Left lobe of liver (tissue), 2 donors: ENCODE measurements around the gene TRIM27. TPM values are rescaled to one million over a fixed set of nuclear protein-coding genes. Genes with fewer than 3 reads are reported as not detected.
A peak's percentile ranks its signal among the peaks of the same experiment; 100 is the strongest.
"Not testable (repeated sequence)": the region's sequence is repeated elsewhere in the genome, so short reads cannot be mapped to it uniquely, and the experiment has no call there.

Experiments
- ATAC-seq: fragments of 200-7000 bp; cut with Tn5 transposase; one replicate; pipeline ENCODE4 v1.9.1; 2020; ENCODE audit warnings: mild to moderate bottlenecking, moderate library complexity
- DNase-seq: peaks from one replicate; pipeline ENCODE4 v3.0.0-alpha.2; 2020; ENCODE audit warnings: low spot score
- total RNA-seq: library from RNA; stranded (reverse); gene quantifications from one replicate; pipeline ENCODE4 v1.2.1, GENCODE V29; 2021
- donor health status: DM: no; HTN: no; CAD: no; lungs with moderate emphysema.
- donor health status: DM: no; HTN: yes; CAD: no.

The TRIM27 gene, protein sequence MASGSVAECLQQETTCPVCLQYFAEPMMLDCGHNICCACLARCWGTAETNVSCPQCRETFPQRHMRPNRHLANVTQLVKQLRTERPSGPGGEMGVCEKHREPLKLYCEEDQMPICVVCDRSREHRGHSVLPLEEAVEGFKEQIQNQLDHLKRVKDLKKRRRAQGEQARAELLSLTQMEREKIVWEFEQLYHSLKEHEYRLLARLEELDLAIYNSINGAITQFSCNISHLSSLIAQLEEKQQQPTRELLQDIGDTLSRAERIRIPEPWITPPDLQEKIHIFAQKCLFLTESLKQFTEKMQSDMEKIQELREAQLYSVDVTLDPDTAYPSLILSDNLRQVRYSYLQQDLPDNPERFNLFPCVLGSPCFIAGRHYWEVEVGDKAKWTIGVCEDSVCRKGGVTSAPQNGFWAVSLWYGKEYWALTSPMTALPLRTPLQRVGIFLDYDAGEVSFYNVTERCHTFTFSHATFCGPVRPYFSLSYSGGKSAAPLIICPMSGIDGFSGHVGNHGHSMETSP
- 34.3 TPM for total RNA-seq

DNA sequence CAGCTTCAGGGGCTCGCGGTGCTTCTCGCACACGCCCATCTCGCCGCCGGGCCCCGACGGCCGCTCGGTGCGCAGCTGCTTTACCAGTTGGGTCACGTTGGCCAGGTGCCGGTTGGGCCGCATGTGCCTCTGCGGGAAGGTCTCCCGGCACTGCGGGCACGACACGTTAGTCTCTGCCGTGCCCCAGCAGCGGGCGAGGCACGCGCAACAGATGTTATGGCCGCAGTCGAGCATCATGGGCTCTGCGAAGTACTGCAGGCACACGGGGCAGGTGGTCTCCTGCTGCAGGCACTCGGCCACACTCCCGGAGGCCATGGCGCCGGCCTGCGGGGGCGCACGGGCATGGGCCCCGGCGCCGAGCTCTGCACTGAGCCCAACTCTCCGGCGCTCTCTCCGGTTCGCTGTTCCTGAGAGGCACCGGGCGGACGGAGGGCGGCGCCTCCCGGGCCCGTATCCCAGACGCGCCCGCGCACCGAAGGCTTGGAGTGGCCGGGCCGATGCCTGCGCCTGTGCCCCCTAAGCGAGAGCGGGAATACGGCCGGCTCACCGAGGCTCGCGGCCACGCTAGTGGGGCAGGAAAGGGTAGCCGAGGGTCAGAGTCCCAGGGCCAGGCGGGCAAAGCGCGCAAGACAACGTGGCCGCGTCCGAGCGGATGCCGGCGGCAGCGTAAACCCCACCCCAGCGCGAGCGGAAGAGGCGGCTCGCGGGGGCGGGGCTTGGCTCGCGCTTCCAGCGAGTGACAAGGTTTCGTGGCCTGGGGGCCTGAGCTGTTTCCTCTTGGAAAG is at the start of gene TRIM27:
TSS of gene TRIM27 (minus strand) at position 668 of the 785 bp plus-strand sequence. CDS start at position 315, 353 bp downstream.
- ATAC-seq (peak; percentile 93), DNase-seq (peak; percentile 96)

DNA sequence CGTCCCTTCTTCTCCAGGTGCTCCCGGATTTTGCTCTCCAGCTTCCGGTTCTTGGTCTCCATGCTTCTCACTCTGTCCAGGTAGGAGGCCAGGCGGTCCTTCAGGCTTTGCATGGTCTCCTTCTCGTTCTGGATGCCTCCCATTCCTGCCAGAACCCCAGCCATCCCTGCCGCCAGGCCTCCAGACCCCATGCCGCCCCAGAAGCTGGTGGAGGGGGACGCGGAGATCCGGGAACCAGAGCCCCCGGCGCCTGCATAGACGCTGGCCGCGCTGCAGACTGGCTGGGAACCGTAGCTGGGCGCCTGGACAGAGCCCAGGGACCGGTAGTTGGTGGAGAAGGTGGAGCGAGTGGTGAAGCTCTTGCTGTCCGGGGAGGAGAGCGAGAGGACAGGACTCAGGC is 46.3 kb upstream of the TRIM27 start:
- DNase-seq, ATAC-seq: not testable (repeated sequence)

DNA sequence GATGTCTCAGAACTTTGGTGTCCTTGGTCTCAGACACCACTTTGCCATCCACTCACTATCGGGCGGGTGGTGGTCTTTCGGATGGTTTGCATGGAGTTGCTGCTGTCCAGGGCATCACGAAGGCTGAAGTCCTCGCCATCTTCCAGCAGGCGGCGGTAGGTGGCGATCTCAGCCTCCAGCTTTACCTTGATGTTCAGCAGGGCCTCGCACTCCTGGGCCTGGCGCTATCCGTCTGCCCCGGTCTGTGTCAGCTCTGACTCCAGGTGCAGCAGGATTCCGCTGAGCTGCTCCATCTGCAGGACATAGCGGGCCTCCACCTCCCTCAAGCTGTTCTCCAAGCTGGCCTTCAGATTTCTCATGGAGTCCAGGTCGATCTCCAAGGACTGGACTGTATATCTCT is 45.3 kb upstream of the TRIM27 start:
- ATAC-seq, result no peak
- DNase-seq, result no peak

DNA sequence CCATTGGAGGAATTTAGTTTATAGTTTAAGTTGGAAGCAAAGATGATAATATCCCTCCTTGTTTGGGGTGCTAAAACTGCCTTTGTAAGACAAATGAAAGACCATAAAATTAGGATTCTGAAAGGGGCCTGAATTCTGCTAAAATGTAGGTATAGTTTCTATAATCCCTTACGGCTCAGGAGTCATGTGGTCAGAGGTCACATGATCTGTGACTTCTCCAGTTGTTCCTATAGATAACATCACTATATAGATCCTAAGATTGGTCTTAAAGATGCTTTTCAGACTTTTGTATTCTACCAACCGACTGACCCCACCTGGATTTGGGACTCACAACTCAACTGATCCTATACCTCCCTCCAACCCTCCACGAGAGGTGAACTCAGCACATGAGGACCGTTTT is 44.7 kb upstream of the TRIM27 start:
- ATAC-seq (no peak), DNase-seq (no peak)

DNA sequence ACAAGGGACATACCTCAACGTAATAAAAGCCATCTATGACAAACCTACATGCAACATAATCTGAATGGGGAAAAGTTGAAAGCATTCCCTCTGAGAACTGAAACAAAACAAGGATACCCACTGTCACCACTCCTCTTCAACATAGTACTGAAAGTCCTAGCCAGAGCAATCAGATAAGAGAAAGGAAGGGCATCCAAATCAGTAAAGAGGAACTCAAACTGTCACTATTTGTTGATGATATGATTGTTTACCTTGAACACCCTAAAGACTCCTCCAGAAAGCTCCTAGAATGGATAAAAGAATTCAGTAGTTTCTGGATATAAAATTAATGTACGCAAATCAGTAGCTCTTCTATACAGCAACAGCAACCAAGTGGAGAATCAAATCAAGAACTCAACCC is 41.9 kb upstream of the TRIM27 start:
- DNase-seq, result no peak
- no peak for ATAC-seq

DNA sequence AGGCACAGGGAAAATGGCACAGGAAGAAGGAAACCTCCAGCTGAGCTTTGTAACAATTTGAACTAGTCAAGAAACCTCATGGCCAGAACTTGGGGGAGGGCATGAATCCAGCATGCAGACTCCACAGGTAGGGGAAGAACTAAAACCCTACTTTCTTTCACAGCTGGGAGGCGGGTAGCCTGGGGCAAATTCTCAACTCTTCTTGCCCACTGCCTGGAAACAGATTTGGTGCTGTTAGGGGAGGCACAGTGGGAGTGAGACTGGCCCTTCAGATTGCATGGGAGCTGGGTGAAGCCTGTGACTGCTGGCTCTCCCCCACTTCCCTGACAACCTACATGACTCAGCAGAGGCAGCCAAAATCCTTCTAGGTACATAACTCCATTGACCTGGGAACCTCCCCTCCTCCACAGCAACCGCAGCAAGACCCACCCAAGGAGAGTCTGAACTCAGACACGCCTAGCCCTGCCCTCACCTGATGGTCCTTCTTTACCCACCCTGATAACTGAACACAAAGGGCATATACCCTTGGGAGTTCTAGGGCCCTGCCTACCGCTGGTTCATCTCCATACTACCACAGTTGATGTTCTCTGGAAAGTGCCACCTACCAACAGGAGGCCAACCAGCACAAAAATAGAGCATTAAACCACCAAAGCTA is 37.2 kb upstream of the TRIM27 start:
- DNase-seq (no peak), ATAC-seq (no peak)

DNA sequence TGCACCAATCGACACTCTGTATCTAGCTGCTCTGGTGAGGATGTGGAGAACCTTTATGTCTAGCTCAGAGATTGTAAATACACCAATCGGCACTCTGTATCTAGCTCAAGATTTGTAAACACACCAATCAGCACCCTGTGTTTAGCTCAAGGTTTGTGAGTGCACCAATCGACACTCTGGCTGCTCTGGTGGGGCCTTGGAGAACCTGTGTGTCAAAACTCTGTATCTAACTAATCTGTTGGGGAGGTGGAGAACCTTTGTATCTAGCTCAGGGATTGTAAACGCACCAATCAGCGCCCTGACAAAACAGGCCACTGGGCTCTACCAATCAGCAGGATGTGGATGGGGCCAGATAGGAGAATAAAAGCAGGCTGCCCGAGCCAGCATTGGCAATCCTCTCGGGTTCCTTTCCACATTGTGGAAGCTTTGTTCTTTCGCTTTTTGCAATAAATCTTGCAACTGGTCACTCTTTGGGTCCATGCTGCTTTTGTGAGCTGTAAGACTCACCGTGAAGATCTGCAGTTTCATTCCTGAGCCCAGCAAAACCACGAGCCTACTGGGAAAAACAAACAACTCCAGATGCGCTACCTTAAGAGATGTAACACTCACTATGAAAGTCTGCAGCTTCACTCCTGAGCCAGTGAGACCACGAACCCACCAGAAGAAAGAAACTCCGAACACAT is 34.9 kb upstream of the TRIM27 start:
- not testable (repeated sequence) for ATAC-seq, DNase-seq

DNA sequence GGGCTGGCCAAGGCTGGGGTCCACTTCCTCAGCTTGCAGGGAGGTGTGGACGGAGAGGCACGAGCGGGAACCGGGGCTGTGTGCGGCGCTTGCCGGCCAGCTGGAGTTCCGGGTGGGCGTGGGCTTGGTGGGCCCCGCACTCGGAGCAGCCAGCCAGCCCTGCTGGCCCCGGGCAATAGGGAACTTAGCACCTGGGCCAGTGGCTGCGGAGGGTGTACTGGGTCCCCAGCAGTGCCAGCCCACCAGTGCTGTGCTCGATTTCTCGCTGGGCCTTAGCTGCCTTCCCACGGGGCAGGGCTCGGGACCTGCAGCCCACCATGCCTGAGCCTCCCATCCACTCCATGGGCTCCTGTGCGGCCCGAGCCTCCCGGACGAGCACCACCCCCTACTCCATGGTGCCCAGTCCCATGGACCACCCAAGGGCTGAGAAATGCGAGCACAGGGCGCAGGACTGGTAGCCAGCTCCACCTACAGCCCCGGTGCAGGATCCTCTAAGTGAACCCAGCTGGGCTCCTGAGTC is 34.1 kb upstream of the TRIM27 start:
- DNase-seq, result not testable (repeated sequence)

DNA sequence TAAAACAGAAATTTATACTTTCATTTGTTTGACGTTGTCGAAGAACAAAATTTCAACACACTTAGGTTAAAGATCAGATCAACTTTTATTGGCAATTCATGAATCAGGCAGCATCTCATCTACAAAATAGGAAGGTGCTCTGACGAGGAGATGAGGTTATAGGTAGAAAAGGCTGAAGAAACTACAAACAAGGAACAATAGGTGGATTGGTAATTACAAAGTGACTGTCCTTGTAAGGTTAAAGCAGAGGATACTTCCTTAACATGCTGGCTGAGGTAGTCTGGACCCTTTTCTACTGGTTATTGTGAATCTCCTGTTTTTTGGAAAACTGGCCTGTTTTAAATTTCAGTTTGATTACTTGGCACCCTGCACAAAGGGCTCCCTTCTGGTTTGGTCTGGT is 32.5 kb upstream of the TRIM27 start:
- DNase-seq (no peak), ATAC-seq (no peak)

More for the DNA sequence above, 34.1 kb upstream of the TRIM27 start:
- not testable (repeated sequence) for ATAC-seq

DNA sequence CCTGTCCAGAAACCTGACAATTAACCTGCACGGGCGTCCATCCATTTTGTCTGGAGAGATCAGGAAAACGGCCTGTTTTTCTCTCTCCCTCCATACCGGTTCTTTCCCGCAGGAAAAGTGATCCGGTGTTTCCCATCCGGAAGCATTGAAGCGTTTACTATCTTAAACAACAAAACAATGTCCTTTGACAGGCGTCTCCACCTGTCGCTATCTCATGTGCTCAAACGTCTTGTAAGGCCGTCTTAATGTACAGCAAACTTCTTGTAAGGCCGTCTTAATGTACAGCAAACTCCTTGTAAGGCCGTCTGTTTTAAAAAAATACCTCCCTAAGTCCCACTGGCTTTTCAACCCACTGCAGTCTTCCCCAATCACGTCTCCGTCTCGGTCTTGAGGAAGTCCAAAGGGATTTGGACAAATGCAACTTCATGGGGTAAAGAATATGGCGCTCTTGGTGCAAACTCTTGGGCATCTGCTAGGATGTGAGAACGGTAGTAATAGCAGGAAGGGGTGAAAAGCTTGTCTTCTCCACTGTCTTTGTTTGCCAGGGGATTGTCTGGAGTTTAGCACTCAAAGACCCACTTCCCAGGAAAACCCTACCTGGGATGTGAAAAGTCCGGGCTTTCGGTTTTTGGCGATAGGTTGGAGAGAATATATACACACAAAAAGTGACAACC is 29.9 kb upstream of the TRIM27 start:
- DNase-seq (no peak), ATAC-seq (peak; percentile 43)

DNA sequence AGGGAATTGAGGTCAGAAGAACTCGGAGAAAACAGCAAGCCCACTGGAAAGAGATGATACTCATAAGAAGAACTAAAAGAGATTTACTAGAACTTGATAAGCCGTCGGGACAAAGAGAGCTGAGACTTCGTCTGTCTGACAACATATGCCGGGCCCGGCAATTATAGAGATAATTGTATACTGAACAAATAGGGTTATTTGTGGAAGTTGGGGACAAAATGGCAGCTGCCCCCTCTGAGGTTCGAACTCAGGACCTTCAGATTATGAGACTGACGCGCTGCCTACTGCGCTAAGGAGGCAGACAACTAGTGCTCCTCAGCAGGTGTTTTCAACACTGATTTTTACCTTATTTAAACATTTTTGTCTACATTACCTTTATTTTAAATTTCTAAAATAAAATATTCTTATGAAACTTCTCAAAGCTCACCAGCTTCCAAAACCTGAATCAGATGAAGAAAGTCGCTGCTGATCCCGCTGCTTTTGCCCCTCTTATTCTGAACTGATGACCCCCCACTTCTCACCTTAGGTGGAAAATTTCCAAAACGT is 29.3 kb upstream of the TRIM27 start:
- ATAC-seq, result peak; percentile 85
- peak; percentile 58 for DNase-seq

DNA sequence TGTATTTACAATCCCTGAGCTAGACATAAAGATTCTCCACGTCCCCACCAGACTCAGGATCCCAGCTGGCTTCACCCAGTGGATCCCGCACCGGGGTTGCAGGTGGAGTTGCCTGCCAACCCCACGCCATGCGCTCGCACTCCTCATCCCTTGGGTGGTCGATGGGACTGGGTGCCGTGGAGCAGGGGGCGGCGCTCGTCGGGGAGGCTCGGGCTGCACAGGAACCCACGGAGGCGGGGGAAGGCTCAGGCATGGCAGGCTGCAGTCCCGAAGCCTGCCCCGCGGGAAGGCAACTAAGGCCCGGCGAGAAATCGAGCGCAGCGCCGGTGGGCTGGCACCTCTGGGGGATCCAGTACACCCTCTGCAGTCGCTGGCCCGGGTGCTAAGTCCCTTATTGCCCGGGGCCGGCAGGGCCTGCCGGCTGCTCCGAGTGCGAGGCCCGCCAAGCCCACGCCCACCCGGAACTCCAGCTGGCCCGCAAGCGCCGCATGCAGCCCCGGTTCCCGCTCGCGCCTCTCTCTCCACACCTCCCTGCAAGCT is 25.9 kb upstream of the TRIM27 start:
- not testable (repeated sequence) for DNase-seq, ATAC-seq

DNA sequence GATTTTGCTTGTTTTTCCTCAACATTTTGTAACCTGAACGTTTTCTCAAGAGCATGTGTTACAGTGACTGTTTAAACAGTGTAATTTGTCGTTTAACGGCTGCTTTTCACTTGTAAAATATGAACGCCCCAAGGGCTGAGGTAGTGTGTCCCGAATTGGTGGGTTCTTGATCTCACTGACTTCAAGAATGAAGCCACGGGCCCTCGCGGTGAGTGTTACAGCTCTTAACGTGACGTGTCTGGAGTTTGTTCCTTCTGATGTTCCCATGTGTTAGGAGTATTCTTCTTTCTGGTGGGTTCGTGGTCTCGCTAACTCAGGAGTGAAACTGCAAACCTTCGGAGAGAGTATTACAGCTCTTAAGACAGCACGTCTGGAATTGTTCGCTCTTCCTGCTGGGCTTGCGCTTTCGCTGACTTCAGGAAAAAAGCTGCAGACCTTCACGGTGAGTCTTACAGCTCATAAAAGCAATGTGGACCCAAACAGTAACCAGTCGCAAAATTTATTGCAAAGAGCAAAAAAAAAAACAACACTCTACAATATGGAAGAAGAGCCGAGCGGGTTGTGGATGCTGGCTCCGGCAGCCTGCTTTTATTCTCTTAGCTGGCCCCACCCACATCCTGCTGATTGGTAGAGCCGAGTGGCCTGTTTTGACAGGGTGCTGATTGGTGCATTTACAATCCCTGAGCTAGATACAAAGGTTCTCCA is 25.1 kb upstream of the TRIM27 start:
- ATAC-seq (no peak), DNase-seq (no peak)

DNA sequence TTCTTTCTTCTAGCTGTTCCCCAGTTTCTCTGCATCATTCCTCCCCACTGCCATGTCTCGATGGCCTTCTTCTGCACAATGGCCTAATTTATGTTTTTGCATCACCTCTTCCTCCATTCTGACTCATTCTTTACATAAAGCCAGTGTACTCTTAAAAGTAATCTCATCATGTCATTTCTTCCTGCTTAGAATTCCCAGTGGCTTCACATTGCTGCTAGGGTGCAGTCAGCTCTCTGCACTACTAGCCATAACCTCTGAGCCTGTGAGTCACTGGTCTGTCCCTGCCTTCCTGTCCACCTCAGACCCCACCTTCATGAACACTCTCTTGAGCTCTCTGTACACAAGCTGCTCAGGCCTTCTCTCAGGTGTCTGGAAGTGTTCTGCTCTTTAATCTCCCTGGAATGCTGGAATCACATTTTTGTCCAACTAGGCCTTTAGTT is 24.1 kb upstream of the TRIM27 start:
- DNase-seq (no peak), ATAC-seq (no peak)

DNA sequence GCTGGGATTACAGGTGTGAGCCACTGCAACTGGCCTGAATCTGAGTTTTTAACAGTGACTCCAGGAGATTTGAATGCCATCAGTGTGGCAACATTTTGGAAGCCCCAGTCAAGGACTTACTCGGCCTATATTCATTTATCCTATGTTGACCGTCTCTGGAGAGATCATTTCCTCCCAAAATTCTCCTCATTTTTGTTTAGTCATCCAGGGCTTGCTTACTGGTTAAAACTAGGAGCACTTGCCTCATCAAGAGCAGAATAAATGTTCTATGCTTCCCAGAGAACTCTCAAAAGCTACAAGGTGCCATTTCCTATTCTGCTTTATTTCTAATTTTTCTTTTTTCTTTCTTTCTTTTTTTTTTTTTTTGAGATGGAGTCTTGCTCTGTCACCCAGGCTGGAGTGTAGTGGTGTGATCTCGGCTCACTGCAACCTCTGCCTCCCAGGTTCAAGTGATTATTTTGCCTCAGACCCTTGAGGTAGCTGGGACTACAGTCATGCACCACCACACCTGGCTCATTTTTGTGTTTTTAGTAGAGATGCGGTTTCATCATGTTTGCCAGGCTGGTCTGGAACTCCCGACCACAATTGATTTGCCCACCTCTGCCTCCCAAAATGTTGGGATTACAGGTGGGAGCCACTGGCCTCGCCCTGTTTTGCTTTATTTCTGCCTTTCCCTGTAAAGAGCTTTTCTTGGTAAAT is 23.4 kb upstream of the TRIM27 start:
- DNase-seq, result no peak
- ATAC-seq, result no peak

DNA sequence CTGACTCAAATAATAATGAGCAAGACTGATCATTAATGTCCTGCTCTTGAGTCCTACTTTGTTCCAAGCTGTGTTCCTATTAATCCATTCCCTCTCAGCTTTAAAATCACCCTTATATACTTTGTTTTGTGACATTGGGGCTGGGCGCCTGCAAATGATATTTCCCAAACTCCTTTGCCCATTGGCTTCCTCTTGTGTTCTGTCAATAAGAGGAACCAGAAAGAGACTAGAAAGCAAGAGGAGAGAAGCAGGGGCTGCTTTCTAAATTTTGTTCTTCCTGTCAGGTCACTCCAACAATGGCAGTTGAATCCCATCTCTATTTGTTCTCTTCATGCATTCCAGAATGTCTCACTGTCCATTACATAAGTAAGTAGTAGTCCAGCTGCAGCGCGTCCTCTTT is 21.6 kb upstream of the TRIM27 start:
- ATAC-seq (no peak), DNase-seq (no peak)

DNA sequence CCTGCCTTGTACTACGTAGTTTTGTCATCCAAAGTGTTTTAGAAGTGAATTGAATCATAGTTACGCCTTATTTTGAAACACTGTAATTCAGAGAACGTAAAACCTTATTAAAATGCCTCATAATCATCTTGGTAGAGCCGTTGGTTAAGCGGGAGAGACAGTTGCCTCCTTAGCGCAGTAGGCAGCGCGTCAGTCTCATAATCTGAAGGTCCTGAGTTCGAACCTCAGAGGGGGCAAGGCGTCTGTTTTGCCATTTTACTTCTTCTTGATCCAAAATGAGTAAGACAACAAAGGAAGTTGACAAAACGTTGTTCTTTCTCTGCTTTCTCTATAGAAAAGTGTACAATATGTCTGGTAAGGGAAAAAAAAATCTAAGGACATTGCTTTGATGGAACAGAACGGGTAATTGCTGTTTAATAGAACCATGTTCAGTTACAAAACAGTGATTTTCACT is 20.7 kb upstream of the TRIM27 start:
- DNase-seq, result peak; percentile 70
- ATAC-seq, result peak; percentile 61
